ENCODE measurements around the gene SSBP3. TPM values are rescaled to one million over a fixed set of nuclear protein-coding genes. Genes with fewer than 3 reads are reported as not detected.

The SSBP3 gene
- total RNA-seq, 1 donor from 2014 or later, result 70.7 TPM

DNA sequence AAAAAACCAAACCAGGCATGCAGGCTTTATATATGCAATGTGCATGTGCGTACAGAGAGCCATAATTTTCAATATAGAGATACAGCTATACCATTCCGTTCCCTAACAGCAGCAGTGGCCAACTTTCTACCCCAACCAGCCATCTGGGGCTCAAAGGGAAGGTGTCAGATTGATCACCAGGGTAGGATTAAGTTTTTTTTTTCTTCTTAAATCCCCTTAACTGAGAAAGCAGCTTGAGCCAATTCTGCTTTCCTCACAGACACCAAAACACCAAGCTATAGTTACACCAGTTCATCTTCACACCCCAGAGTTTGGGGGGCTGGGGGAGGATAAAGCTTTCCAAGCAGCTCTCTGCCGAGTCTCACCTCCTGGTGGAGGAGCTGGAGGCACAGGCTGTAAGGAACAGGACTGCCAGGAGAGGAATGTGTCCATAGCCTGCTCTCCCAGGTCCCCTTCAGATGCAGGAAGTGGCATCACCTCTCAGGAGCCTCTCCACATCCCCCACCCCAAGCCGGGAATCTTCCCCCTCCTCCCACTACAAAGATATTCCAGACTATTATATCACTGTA, 87.9 kb downstream of the SSBP3 start:
- H3K27ac ChIP-seq, result no peak overlapping the region
- H3K4me3 ChIP-seq, result no peak overlapping the region
- TF ChIP-seq POLR2AphosphoS5 (IDR thresholded peaks at IDR 0.05; ENCODE audit: insufficient read depth in 1 of 2, low read depth in 1 of 2), result no peak
- TF ChIP-seq POLR2A (IDR thresholded peaks at IDR 0.05), result no peak
- TF ChIP-seq, protein P1, sequence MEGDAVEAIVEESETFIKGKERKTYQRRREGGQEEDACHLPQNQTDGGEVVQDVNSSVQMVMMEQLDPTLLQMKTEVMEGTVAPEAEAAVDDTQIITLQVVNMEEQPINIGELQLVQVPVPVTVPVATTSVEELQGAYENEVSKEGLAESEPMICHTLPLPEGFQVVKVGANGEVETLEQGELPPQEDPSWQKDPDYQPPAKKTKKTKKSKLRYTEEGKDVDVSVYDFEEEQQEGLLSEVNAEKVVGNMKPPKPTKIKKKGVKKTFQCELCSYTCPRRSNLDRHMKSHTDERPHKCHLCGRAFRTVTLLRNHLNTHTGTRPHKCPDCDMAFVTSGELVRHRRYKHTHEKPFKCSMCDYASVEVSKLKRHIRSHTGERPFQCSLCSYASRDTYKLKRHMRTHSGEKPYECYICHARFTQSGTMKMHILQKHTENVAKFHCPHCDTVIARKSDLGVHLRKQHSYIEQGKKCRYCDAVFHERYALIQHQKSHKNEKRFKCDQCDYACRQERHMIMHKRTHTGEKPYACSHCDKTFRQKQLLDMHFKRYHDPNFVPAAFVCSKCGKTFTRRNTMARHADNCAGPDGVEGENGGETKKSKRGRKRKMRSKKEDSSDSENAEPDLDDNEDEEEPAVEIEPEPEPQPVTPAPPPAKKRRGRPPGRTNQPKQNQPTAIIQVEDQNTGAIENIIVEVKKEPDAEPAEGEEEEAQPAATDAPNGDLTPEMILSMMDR (IDR thresholded peaks at IDR 0.05), result no peak
- intact Hi-C loops (cut with DNase I), result no loop called here
- H3K36me3 ChIP-seq, result no peaks in the 10 kb centered on the region
- H3K4me1 ChIP-seq, result peaks cover 83% of the 10 kb centered on the region
- H3K9me3 ChIP-seq, result no peaks in the 10 kb centered on the region
- no peaks in the 10 kb centered on the region for H3K27me3 ChIP-seq
- DNase-seq (ENCODE audit: extremely low spot score in 2 of 2), result no peak

DNA sequence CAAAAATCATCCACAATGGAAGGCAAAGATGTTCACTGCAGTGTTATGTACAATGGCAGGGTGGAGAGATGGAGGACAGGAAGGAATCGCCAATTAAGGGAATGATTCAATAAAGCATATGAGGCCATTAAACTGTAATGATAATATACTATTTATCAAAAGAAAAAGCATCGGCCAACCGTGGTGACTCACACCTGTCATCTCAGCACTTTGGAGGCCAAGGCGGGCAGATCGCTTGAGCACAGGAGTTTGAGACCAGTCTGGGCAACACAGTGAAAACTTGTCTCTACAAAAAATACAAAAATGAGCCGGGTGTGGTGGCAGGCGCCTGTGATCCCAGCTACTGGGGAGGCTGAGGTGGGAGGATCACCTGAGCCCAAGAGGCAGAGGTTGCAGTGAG, 89.1 kb downstream of the SSBP3 start:
- no peaks in the 10 kb centered on the region for H3K9me3 ChIP-seq
- H3K4me3 ChIP-seq, result no peak overlapping the region
- no peaks in the 10 kb centered on the region for H3K27me3 ChIP-seq
- no peak for DNase-seq (ENCODE audit: extremely low spot score in 2 of 2)
- peaks cover 83% of the 10 kb centered on the region for H3K4me1 ChIP-seq
- H3K27ac ChIP-seq, result peak overlapping the region; percentile 13
- intact Hi-C loops (cut with DNase I), result no loop called here
- TF ChIP-seq POLR2A (IDR thresholded peaks at IDR 0.05) (no peak), POLR2AphosphoS5 (IDR thresholded peaks at IDR 0.05; ENCODE audit: insufficient read depth in 1 of 2, low read depth in 1 of 2) (no peak)
- TF ChIP-seq, protein P1 (IDR thresholded peaks at IDR 0.05), result no peak
- no peaks in the 10 kb centered on the region for H3K36me3 ChIP-seq

DNA sequence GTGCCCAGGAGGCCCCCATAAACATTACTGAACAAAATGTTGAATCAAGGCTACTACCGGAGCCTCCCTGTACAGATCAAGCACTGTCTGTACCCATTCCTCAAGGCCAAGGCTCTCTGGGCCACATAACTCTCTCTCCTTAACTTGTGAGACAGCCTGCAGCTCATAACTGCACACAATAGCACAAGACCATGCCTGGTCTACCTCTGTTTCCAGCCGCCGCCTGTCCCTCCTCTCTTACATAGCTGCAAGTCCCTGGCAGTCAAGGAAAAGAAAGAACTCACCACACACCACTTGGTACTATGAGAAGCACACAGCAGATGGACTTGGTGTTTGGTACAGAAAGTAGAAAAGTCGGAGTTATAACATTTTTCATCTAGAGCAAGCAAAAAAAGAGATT, 91.1 kb downstream of the SSBP3 start:
- DNase-seq (ENCODE audit: extremely low spot score in 2 of 2), result no peak
- no peaks in the 10 kb centered on the region for H3K27me3 ChIP-seq
- no peak for TF ChIP-seq POLR2AphosphoS5 (IDR thresholded peaks at IDR 0.05; ENCODE audit: insufficient read depth in 1 of 2, low read depth in 1 of 2)
- no peak for TF ChIP-seq POLR2A (IDR thresholded peaks at IDR 0.05)
- TF ChIP-seq, protein P1 (IDR thresholded peaks at IDR 0.05), result no peak
- no peak overlapping the region for H3K4me3 ChIP-seq
- H3K27ac ChIP-seq, result peak overlapping the region; percentile 33
- intact Hi-C loops (cut with DNase I), result no loop called here
- H3K4me1 ChIP-seq, result peaks cover 87% of the 10 kb centered on the region
- no peaks in the 10 kb centered on the region for H3K36me3 ChIP-seq
- no peaks in the 10 kb centered on the region for H3K9me3 ChIP-seq

DNA sequence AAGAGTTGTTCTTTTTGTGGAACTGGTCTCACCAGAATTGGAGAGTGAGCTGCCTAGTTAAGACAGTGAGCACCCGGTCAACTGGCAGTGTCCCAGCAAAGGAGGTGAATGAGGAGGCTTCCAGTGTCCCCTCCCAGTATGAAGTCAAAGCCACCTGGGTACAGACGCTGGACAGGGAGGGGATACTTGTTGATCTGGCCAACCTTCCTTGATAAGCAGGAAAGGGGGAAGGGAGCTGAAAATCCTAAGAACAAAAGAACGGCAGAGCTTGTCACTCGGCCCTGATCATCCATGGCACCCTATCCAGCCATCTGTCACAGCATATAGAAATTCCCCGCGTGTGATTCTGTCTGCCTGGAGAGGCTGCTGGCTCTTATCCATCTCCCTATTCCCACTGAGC, 91.5 kb downstream of the SSBP3 start:
- Histone ChIP-seq H3K4me1 (peaks cover 91% of the 10 kb centered on the region), H3K27me3 (no peaks in the 10 kb centered on the region), H3K9me3 (no peaks in the 10 kb centered on the region), H3K4me3 (no peak overlapping the region), H3K27ac (peak overlapping the region; percentile 33), H3K36me3 (no peaks in the 10 kb centered on the region)
- no peak for DNase-seq (ENCODE audit: extremely low spot score in 2 of 2)
- TF ChIP-seq, protein P1 (IDR thresholded peaks at IDR 0.05), result no peak
- TF ChIP-seq POLR2A (IDR thresholded peaks at IDR 0.05) (no peak), POLR2AphosphoS5 (IDR thresholded peaks at IDR 0.05; ENCODE audit: insufficient read depth in 1 of 2, low read depth in 1 of 2) (no peak)
- intact Hi-C loops (cut with DNase I), result no loop called here

DNA sequence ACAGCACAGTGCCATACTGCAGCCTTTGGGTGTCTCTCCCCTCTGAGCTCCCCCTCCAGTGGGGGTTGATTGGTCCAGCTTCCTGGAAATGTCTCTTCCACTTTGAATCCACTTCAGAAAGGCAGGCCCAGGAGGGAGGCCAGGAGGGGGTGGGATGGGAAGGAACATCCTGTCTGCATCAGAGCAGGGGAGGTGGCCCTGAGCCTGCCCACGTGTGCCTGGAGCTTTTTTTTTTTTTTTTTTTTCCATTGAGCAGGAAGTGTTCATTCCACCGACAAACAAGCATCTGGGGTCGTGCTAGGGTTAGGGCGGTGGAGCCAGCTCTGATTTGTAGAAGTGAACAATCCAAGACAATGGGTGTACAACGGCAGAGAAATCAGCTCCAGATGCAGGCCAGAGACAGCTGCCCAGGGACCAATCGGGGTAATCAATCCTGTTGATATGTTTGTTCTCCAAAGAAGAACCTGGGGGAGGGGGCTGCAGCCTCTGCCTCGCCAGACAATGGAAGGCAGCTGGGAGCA, 93.3 kb downstream of the SSBP3 start:
- DNase-seq (ENCODE audit: extremely low spot score in 2 of 2), result no peak
- Histone ChIP-seq H3K9me3 (no peaks in the 10 kb centered on the region), H3K27ac (peak overlapping the region; percentile 72), H3K4me1 (peaks cover 85% of the 10 kb centered on the region), H3K36me3 (no peaks in the 10 kb centered on the region), H3K4me3 (no peak overlapping the region), H3K27me3 (no peaks in the 10 kb centered on the region)
- intact Hi-C loops (cut with DNase I), result no loop called here
- TF ChIP-seq POLR2AphosphoS5 (IDR thresholded peaks at IDR 0.05; ENCODE audit: insufficient read depth in 1 of 2, low read depth in 1 of 2) (peak in 1 of 2 donors; percentile 53), POLR2A (IDR thresholded peaks at IDR 0.05) (no peak)
